Adrenal gland (tissue), 5 donors: ENCODE measurements around the gene EMC7.

Experiments
- POLR2A ChIP-seq, 2 donors: fragments of 450-650 bp; IDR thresholded peaks; one replicate each; pipeline ENCODE4 v1.6.1; 2017; ENCODE audit warnings: antibody characterized with exemption in 2 of 2, mild to moderate bottlenecking in 2 of 2, moderate library complexity in 1 of 2
- TF ChIP-seq, protein P1 (sequence below), 6 experiments: fragments of 450-650 bp in 4 of 6; fragments of 200-600 bp in 2 of 6; sonication (generic) in 1 of 6; IDR thresholded peaks; 1 replicate in 5 of 6; 2 replicates in 1 of 6; pipeline versions ENCODE4 v1.5.1 to v1.8.0; 2016 to 2021; ENCODE audit warnings: antibody characterized with exemption in 6 of 6, mild to moderate bottlenecking in 2 of 6, moderate library complexity in 1 of 6
- donor health status: DM: no; HTN: no; CAD: no.

DNA sequence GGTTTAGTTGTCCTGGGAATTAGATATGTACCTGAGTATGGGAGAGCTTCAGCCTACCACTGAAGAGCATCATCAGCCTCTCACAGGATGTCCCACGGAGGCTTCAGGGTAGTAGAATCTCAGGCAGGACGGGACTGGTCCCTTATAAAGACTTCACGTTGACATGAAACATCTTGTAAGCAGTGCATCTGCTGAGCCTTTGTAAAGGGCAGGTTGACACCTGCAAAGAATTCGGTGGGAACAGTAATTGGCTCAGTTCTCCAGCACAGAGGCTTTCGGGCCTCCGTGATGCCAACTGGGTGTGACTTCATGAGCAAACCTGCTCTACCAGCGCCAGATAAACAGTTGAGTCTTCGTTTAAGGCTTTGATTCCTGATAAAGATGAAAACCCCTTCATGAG, 35.7 kb downstream of the EMC7 start:
- TF ChIP-seq, protein P1, sequence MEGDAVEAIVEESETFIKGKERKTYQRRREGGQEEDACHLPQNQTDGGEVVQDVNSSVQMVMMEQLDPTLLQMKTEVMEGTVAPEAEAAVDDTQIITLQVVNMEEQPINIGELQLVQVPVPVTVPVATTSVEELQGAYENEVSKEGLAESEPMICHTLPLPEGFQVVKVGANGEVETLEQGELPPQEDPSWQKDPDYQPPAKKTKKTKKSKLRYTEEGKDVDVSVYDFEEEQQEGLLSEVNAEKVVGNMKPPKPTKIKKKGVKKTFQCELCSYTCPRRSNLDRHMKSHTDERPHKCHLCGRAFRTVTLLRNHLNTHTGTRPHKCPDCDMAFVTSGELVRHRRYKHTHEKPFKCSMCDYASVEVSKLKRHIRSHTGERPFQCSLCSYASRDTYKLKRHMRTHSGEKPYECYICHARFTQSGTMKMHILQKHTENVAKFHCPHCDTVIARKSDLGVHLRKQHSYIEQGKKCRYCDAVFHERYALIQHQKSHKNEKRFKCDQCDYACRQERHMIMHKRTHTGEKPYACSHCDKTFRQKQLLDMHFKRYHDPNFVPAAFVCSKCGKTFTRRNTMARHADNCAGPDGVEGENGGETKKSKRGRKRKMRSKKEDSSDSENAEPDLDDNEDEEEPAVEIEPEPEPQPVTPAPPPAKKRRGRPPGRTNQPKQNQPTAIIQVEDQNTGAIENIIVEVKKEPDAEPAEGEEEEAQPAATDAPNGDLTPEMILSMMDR (IDR thresholded peaks at IDR 0.05) = no peak
- no peak for TF ChIP-seq POLR2A (IDR thresholded peaks at IDR 0.05)
